HepG2 (cell line): ENCODE results near the gene DNAJC19. TPM values are rescaled to one million over a fixed set of nuclear protein-coding genes. Genes with fewer than 3 reads are reported as not detected.

Experiments
- ATAC-seq: fragments of 200-7000 bp; cut with Tn5 transposase; 3 replicates; pipeline ENCODE4 v1.9.1; 2020; ENCODE audit warnings: mild to moderate bottlenecking, moderate library complexity
- BruUV-seq: library from RNA; stranded (reverse); fragments of 400-500 nt; replicated peaks from 2 replicates; lab custom pipeline; 2021; lab: Mats Ljungman, UMichigan
- CTCF ChIA-PET: fragments of 300-600 bp; formaldehyde crosslinking; extraction: SDS; loops from one replicate; lab custom pipeline; 2021; ENCODE audit warnings: low total read pairs, inconsistent platforms, low intra/inter-chr PET ratio; lab: Yijun Ruan, JAX
- POLR2A ChIA-PET: fragments of 350-600 bp; sonication (Branson Sonifier 250); formaldehyde crosslinking; loops from one replicate; lab custom pipeline; 2020; ENCODE audit warnings: antibody characterized with exemption, inconsistent platforms; lab: Yijun Ruan, JAX
- DNase-seq: peaks from one replicate; pipeline ENCODE4 v3.0.0-alpha.2; 2015; ENCODE audit warnings: low spot score
- FAIRE-seq: peaks from 3 replicates; lab custom pipeline; 2011; peaks lifted over from hg19 to GRCh38; lab: Jason Lieb, UNC
- H2AFZ ChIP-seq: one replicate; pipeline ENCODE4 v1.6.1; 2011; ENCODE audit warnings: low read length, inconsistent platforms
- H3K27ac ChIP-seq: fragments of 300-600 bp; 3 replicates; pipeline ENCODE4 v1.8.0; 2011; ENCODE audit warnings: mixed run types, mild to moderate bottlenecking, mixed read lengths, low read length, inconsistent platforms; ENCODE audit not compliant: insufficient read depth; ENCODE audit errors: extremely low read length
- H3K27me3 ChIP-seq, 2 experiments: fragments of 200-600 bp in 1 of 2; 2 replicates in 1 of 2; 3 replicates in 1 of 2; pipeline versions ENCODE4 v1.6.0 to v1.8.0; 2011; ENCODE audit warnings: low read length in 2 of 2, mild to moderate bottlenecking in 2 of 2, moderate library complexity in 2 of 2, inconsistent platforms in 1 of 2; ENCODE audit not compliant: insufficient read depth in 2 of 2, control insufficient read depth in 1 of 2
- H3K36me3 ChIP-seq, 2 experiments: fragments of 200-600 bp in 1 of 2; replicated peaks in 1 of 2; 2 replicates in 1 of 2; 3 replicates in 1 of 2; pipeline versions ENCODE4 v1.5.1 to v1.8.0; 2011; ENCODE audit warnings: low read length in 2 of 2, inconsistent platforms in 1 of 2; ENCODE audit not compliant: insufficient read depth in 2 of 2, control insufficient read depth in 1 of 2
- H3K4me1 ChIP-seq: 2 replicates; pipeline ENCODE4 v1.5.1; 2012; ENCODE audit warnings: low read length, inconsistent platforms; ENCODE audit not compliant: insufficient read depth
- H3K4me2 ChIP-seq: 2 replicates; pipeline ENCODE4 v1.6.0; 2011; ENCODE audit warnings: low read depth, low read length, inconsistent platforms
- H3K4me3 ChIP-seq, 3 experiments: fragments of 200-600 bp in 1 of 3; sonication (generic), shearing (Covaris generic) in 1 of 3; replicated peaks in 1 of 3; 2 replicates each; pipeline ENCODE4 v1.5.1; 2011 to 2016; ENCODE audit warnings: low read length in 3 of 3, inconsistent platforms in 2 of 3, low read depth in 2 of 3, mild to moderate bottlenecking in 2 of 3, control low read depth in 1 of 3, mixed read lengths in 1 of 3; ENCODE audit not compliant: insufficient read depth in 1 of 3
- H3K79me2 ChIP-seq: one replicate; pipeline ENCODE4 v1.6.1; 2011; ENCODE audit warnings: low read length, inconsistent platforms; ENCODE audit not compliant: insufficient read depth
- H3K9ac ChIP-seq: 2 replicates; pipeline ENCODE4 v1.6.0; 2011; ENCODE audit warnings: mild to moderate bottlenecking, low read depth, low read length, inconsistent platforms; ENCODE audit not compliant: insufficient read depth
- H3K9me3 ChIP-seq: 2 replicates; pipeline ENCODE4 v1.5.1; 2012; ENCODE audit warnings: mild to moderate bottlenecking, low read length
- H4K20me1 ChIP-seq: 2 replicates; pipeline ENCODE4 v1.6.0; 2011; ENCODE audit warnings: inconsistent platforms, mild to moderate bottlenecking, low read length, moderate library complexity; ENCODE audit not compliant: insufficient read depth
- NONO ChIP-seq, 2 experiments: fragments of 450-650 bp in 1 of 2; sonication (generic) in 1 of 2; formaldehyde crosslinking in 1 of 2; IDR thresholded peaks in 1 of 2; conservative IDR thresholded peaks in 1 of 2; 2 replicates each; pipeline versions ENCODE4 v1.6.1 to v1.8.0; 2017 to 2022; ENCODE audit warnings: mild to moderate bottlenecking in 1 of 2, missing genetic modification reagents in 1 of 2, moderate library complexity in 1 of 2
- PAF1 ChIP-seq: IDR thresholded peaks from 2 replicates; pipeline ENCODE4 v1.6.1; 2016; ENCODE audit warnings: missing genetic modification reagents, missing compliant biosample characterization
- POLR2G ChIP-seq: fragments of 200-400 bp; formaldehyde crosslinking; IDR thresholded peaks from 2 replicates; pipeline ENCODE4 v1.6.1; 2018; ENCODE audit warnings: mild to moderate bottlenecking, low read depth, low read length, moderate library complexity
- ZBTB8A ChIP-seq: sonication (generic); formaldehyde crosslinking; IDR thresholded peaks from 2 replicates; pipeline ENCODE4 v1.4.0; 2020; ENCODE audit warnings: mild to moderate bottlenecking, low read depth, missing genetic modification reagents, borderline replicate concordance
- ZNF780A ChIP-seq: sonication (generic); formaldehyde crosslinking; IDR thresholded peaks from 2 replicates; pipeline ENCODE4 v1.8.0; 2022; ENCODE audit warnings: mild to moderate bottlenecking, missing genetic modification reagents, moderate library complexity
- in situ Hi-C: cut with HindIII; loops from 2 replicates; pipeline ENCODE4 v1.10.0; 2017; ENCODE audit warnings: low pct_unique_long_range_greater_than_20kb; ENCODE audit not compliant: extremely low pct_ligation_motif_present
- intact Hi-C: fragments of 100-400 bp; cut with micrococcal nuclease; formaldehyde crosslinking; loops from one replicate; pipeline ENCODE4 v1.10.0; 2022; ENCODE audit not compliant: unreplicated experiment
- polyA plus RNA-seq, 8 experiments: library from polyadenylated mRNA; depleted of rRNA in 3 of 8; stranded (reverse) in 7 of 8; unstranded in 1 of 8; fragments of >200 nt; fragmentation: Illumina TruSeq in 4 of 8; extraction: Trizol in 4 of 8; gene quantifications; 2 replicates each; pipeline versions ENCODE4 v1.2.1 to v1.2.3, GENCODE V29; 2011 to 2016; ENCODE audit warnings: low read depth in 4 of 8, missing spikeins in 1 of 8, mixed read lengths in 1 of 8; ENCODE audit not compliant: insufficient read depth in 1 of 8
- total RNA-seq, 5 experiments: library from RNA; depleted of rRNA; stranded (reverse); fragments of >200 nt; fragmentation: Illumina TruSeq; extraction: Trizol; gene quantifications; 2 replicates each; pipeline ENCODE4 v1.2.3, GENCODE V29; 2016; ENCODE audit warnings: low read depth in 1 of 5
- TF ChIP-seq, protein P1 (sequence below): IDR thresholded peaks from 2 replicates; pipeline ENCODE4 v1.6.1; 2016; ENCODE audit warnings: mild to moderate bottlenecking
- TF ChIP-seq, protein P2 (sequence below): sonication (generic); formaldehyde crosslinking; IDR thresholded peaks from 2 replicates; pipeline ENCODE4 v1.4.0; 2020; ENCODE audit warnings: missing genetic modification reagents, mild to moderate bottlenecking, borderline replicate concordance

DNAJC19 gene
- total and polyA plus RNA-seq, 2 of the 13 experiments (the other 11 are each of a cell fraction or from before 2014, with no cell fraction given), result 51.1 to 75.8 TPM

DNA sequence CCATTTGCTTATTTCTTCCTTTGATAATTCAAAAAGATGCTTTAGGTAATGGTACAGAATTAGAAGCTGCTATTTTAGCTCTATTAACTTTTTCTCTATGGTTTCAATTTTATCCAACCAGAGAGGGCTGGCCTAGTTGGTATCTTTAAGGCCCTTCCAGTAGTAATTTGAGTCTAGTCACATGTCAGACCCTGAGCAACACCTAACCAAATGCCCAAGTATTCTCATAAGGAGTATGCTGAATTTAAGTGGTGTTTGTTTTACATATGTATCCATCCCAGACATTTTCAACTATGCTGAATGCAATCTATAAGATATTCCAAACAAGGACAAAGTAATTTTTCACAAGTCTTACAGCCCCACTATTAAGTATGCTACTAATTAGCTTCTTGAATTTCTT is 9.6 kb downstream of the DNAJC19 start:
- FAIRE-seq (no peak), ATAC-seq (no peak)
- BruUV-seq, result no TSS peak
- Histone ChIP-seq H4K20me1 (no peaks in the 10 kb centered on the region), H2AFZ (no peak overlapping the region), H3K4me2 (no peak overlapping the region), H3K27me3 (no peaks in the 10 kb centered on the region; a peak in 1 of 5 replicates), H3K4me3 (no peak overlapping the region), H3K27ac (peak overlapping the region; percentile 22), H3K9me3 (no peaks in the 10 kb centered on the region), H3K36me3 (peaks cover 2 to 10% of the 10 kb centered on the region in 2 experiments; a peak in 3 of 5 replicates), H3K9ac (no peak overlapping the region), H3K4me1 (peaks cover 9% of the 10 kb centered on the region; the same call in 1 of the 2 replicates)
- POLR2A ChIA-PET, result no interaction called here
- CTCF ChIA-PET, result no interaction called here
- TF ChIP-seq, protein P1, sequence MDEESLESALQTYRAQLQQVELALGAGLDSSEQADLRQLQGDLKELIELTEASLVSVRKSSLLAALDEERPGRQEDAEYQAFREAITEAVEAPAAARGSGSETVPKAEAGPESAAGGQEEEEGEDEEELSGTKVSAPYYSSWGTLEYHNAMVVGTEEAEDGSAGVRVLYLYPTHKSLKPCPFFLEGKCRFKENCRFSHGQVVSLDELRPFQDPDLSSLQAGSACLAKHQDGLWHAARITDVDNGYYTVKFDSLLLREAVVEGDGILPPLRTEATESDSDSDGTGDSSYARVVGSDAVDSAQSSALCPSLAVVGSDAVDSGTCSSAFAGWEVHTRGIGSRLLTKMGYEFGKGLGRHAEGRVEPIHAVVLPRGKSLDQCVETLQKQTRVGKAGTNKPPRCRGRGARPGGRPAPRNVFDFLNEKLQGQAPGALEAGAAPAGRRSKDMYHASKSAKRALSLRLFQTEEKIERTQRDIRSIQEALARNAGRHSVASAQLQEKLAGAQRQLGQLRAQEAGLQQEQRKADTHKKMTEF (CRISPR knock-in tag), result no peak
- TF ChIP-seq POLR2G, result no peak
- TF ChIP-seq, all 625 proteins: peak for 0
- intact Hi-C loops (loop anchor here (10.0 kb wide), 2 partner anchors 195 to 375 kb away; partner anchors contain the start of gene TTC14), in situ Hi-C loops (loop anchor here (25.0 kb wide), 1 partner anchor 368 kb away; the partner anchor contains the start of gene TTC14)
- DNase-seq, result no peak
- H3K79me2 ChIP-seq, result no peaks in the 10 kb centered on the region

DNA sequence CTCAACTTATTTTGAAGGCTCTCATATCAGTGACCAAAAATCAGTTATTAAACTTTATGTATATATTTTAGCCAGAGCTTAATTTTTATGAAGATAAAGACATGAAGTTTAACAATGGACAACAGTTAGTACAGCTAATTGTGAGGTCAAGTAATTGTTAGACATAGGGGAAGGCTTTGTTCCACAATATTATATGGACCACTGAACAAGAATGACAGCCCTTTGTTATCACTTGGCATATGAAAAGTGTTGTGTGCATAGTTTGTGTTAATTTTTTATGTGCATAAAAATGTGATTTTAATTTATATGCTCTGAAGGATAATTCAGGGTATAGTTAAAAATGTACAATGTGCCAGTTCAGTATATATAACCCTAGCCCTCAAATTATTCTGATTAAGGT is 12.0 kb downstream of the DNAJC19 start:
- Histone ChIP-seq H2AFZ (no peak overlapping the region), H3K36me3 (peaks cover 0 to 16% of the 10 kb centered on the region in 2 experiments; a peak in 3 of 5 replicates), H3K4me1 (peaks cover 9% of the 10 kb centered on the region; the same call in 1 of the 2 replicates), H3K4me3 (no peak overlapping the region), H4K20me1 (no peaks in the 10 kb centered on the region), H3K4me2 (no peak overlapping the region), H3K27me3 (no peaks in the 10 kb centered on the region; a peak in 1 of 5 replicates), H3K79me2 (no peaks in the 10 kb centered on the region), H3K27ac (no peak overlapping the region), H3K9ac (no peak overlapping the region), H3K9me3 (no peaks in the 10 kb centered on the region)
- DNase-seq (no peak), ATAC-seq (no peak), FAIRE-seq (no peak)
- in situ Hi-C loops, result loop anchor here (25.0 kb wide), 1 partner anchor 365 kb away; the partner anchor contains the start of gene TTC14
- ChIA-PET CTCF (no interaction called here), POLR2A (interaction anchor here (0.6 kb wide), 1 partner anchor 153 kb away, joined by 3 read pairs; no protein-coding TSS in a partner anchor)
- TF ChIP-seq NONO (IDR thresholded peaks at IDR 0.05) (no peak), NONO (CRISPR knock-in tag; conservative IDR thresholded peaks at IDR 0.05) (no peak), ZNF780A (CRISPR knock-in tag) (no peak), PAF1 (CRISPR knock-in tag) (0 out of 2 replicates have a peak, but pooled peaks have one; percentile 54), ZBTB8A (CRISPR knock-in tag) (no peak)
- TF ChIP-seq, protein P2, sequence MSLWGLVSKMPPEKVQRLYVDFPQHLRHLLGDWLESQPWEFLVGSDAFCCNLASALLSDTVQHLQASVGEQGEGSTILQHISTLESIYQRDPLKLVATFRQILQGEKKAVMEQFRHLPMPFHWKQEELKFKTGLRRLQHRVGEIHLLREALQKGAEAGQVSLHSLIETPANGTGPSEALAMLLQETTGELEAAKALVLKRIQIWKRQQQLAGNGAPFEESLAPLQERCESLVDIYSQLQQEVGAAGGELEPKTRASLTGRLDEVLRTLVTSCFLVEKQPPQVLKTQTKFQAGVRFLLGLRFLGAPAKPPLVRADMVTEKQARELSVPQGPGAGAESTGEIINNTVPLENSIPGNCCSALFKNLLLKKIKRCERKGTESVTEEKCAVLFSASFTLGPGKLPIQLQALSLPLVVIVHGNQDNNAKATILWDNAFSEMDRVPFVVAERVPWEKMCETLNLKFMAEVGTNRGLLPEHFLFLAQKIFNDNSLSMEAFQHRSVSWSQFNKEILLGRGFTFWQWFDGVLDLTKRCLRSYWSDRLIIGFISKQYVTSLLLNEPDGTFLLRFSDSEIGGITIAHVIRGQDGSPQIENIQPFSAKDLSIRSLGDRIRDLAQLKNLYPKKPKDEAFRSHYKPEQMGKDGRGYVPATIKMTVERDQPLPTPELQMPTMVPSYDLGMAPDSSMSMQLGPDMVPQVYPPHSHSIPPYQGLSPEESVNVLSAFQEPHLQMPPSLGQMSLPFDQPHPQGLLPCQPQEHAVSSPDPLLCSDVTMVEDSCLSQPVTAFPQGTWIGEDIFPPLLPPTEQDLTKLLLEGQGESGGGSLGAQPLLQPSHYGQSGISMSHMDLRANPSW (CRISPR knock-in tag), result no peak
- intact Hi-C loops, result no loop called here
- no TSS peak for BruUV-seq
